Naive thymus-derived CD4-positive, alpha-beta T cell (primary cell): ENCODE results near the gene PLA2G6. TPM values are rescaled to one million over a fixed set of nuclear protein-coding genes. Genes with fewer than 3 reads are reported as not detected.

Experiments
- ATAC-seq: fragments of 150-1000 bp; cut with Tn5 transposase; 2 replicates; pipeline ENCODE4 v1.10.0; 2021; ENCODE audit warnings: mild to moderate bottlenecking, moderate library complexity
- CTCF ChIA-PET: fragments of 350-600 bp; sonication (Branson Sonifier 250); formaldehyde crosslinking; loops from one replicate; lab custom pipeline; 2021; ENCODE audit warnings: antibody characterized with exemption; lab: Charles Lee
- POLR2A ChIA-PET: fragments of 350-600 bp; sonication (Branson Sonifier 250); formaldehyde crosslinking; loops from one replicate; lab custom pipeline; 2021; ENCODE audit warnings: antibody characterized with exemption, inconsistent platforms; lab: Charles Lee
- DNase-seq, 9 donors: peaks; one replicate each; pipeline versions ENCODE4 v3.0.0 to v3.0.0-alpha.2; 2020 to 2022; ENCODE audit warnings: mixed read lengths in 1 of 9
- H3K27ac ChIP-seq: one replicate; pipeline ENCODE4 v1.7.0; 2013; ENCODE audit warnings: mild to moderate bottlenecking, low read depth, low read length, moderate library complexity
- H3K27me3 ChIP-seq, 2 donors: one replicate each; pipeline ENCODE4 v1.7.0; 2013; ENCODE audit warnings: low read length in 2 of 2, mild to moderate bottlenecking in 2 of 2, moderate library complexity in 2 of 2; ENCODE audit not compliant: control insufficient read depth in 2 of 2, insufficient read depth in 2 of 2
- H3K36me3 ChIP-seq, 3 experiments: 1 replicate in 2 of 3; 2 replicates in 1 of 3; pipeline ENCODE4 v1.7.0; 2013; ENCODE audit warnings: low read length in 3 of 3, mild to moderate bottlenecking in 3 of 3, moderate library complexity in 1 of 3; ENCODE audit not compliant: insufficient read depth in 3 of 3, control insufficient read depth in 2 of 3
- H3K4me1 ChIP-seq, 2 donors: one replicate each; pipeline ENCODE4 v1.7.0; 2013; ENCODE audit warnings: low read length in 2 of 2, mild to moderate bottlenecking in 2 of 2, moderate library complexity in 1 of 2; ENCODE audit not compliant: control insufficient read depth in 2 of 2, insufficient read depth in 2 of 2
- H3K4me3 ChIP-seq: 2 replicates; pipeline ENCODE4 v1.7.0; 2013; ENCODE audit warnings: mild to moderate bottlenecking, low read length
- H3K9me3 ChIP-seq, 3 experiments: 1 replicate in 2 of 3; 2 replicates in 1 of 3; pipeline ENCODE4 v1.7.0; 2013; ENCODE audit warnings: low read length in 3 of 3; ENCODE audit not compliant: control insufficient read depth in 2 of 3
- H3K27ac Mint-ChIP-seq, 9 donors: one replicate each; pipeline ENCODE4 v1.8.0; 2020 to 2022; ENCODE audit warnings: mixed read lengths in 9 of 9, mild to moderate bottlenecking in 8 of 9, moderate library complexity in 5 of 9, inconsistent platforms in 2 of 9
- H3K27me3 Mint-ChIP-seq, 5 donors: one replicate each; pipeline ENCODE4 v1.8.0; 2021 to 2022; ENCODE audit warnings: mixed read lengths in 5 of 5, mild to moderate bottlenecking in 1 of 5
- H3K36me3 Mint-ChIP-seq, 5 donors: one replicate each; pipeline ENCODE4 v1.8.0; 2020 to 2022; ENCODE audit warnings: mixed read lengths in 5 of 5, mild to moderate bottlenecking in 3 of 5, inconsistent platforms in 1 of 5
- H3K4me1 Mint-ChIP-seq, 7 donors: one replicate each; pipeline ENCODE4 v1.8.0; 2020 to 2022; ENCODE audit warnings: mixed read lengths in 7 of 7, mild to moderate bottlenecking in 3 of 7, inconsistent platforms in 1 of 7
- H3K4me3 Mint-ChIP-seq, 10 donors: one replicate each; pipeline ENCODE4 v1.8.0; 2020 to 2022; ENCODE audit warnings: mild to moderate bottlenecking in 10 of 10, mixed read lengths in 10 of 10, moderate library complexity in 6 of 10, inconsistent platforms in 2 of 10
- H3K9me3 Mint-ChIP-seq, 11 donors: one replicate each; pipeline ENCODE4 v1.8.0; 2020 to 2022; ENCODE audit warnings: mixed read lengths in 11 of 11, mild to moderate bottlenecking in 4 of 11, inconsistent platforms in 1 of 11, moderate library complexity in 1 of 11
- intact Hi-C, 2 donors: fragments of 100-400 bp; cut with micrococcal nuclease; formaldehyde crosslinking; loops; one replicate each; pipeline ENCODE4 v1.15.1; 2023
- polyA plus RNA-seq, 2 donors: library from polyadenylated mRNA; unstranded; fragments of 300-500 nt; fragmentation: Illumina TruSeq; gene quantifications; one replicate each; pipeline ENCODE4 v1.2.3, GENCODE V29; 2021
- total RNA-seq, 6 experiments: library from RNA in 5 of 6; stranded (reverse) in 5 of 6; gene quantifications; 1 replicate in 5 of 6; 2 replicates in 1 of 6; pipeline ENCODE4 v1.2.3 and lab custom pipeline; 2021 to 2026

The PLA2G6 gene
- total and polyA plus RNA-seq, 7 experiments from 2014 or later = 4.8 to 252 (median 78.9) TPM

GRCh38 chr22:38074181-38075104 is 107.2 kb downstream of the PLA2G6 start:
- ATAC-seq = no peak
- POLR2A ChIA-PET = no interaction called here

GRCh38 chr22:38073150-38074130 is 108.2 kb downstream of the PLA2G6 start:
- Histone ChIP-seq H3K4me1 (no peaks in the 10 kb centered on the region), H3K4me3 (no peak overlapping the region), H3K36me3 (peaks cover 0 to 68% (median 0%) of the 10 kb centered on the region in 3 experiments), H3K27me3 (no peaks in the 10 kb centered on the region), H3K27ac (no peak overlapping the region), H3K9me3 (no peaks in the 10 kb centered on the region)
- Mint-ChIP-seq H3K27ac (no peak overlapping the region), H3K4me1 (no peaks in the 10 kb centered on the region), H3K27me3 (no peaks in the 10 kb centered on the region), H3K4me3 (no peak overlapping the region), H3K36me3 (peaks cover 0 to 24% (median 7%) of the 10 kb centered on the region in 5 donors), H3K9me3 (no peaks in the 10 kb centered on the region)
- no peak for ATAC-seq
- ChIA-PET CTCF (no interaction called here), POLR2A (no interaction called here)
- DNase-seq = no peak
- intact Hi-C loops = no loop called here

More at GRCh38 chr22:38074181-38075104, 107.2 kb downstream of the PLA2G6 start:
- Mint-ChIP-seq H3K36me3 (peaks cover 0 to 24% (median 7%) of the 10 kb centered on the region in 5 donors), H3K27me3 (peaks cover 0 to 3% (median under 1%) of the 10 kb centered on the region in 5 donors), H3K27ac (no peak overlapping the region), H3K4me3 (no peak overlapping the region), H3K4me1 (no peaks in the 10 kb centered on the region), H3K9me3 (no peaks in the 10 kb centered on the region)
- no peak for DNase-seq
- no peak overlapping the region for H3K27ac ChIP-seq
- H3K4me3 ChIP-seq = no peak overlapping the region
- CTCF ChIA-PET = no interaction called here
- H3K27me3 ChIP-seq = no peaks in the 10 kb centered on the region
- H3K9me3 ChIP-seq = no peaks in the 10 kb centered on the region
- intact Hi-C loops = no loop called here
- no peaks in the 10 kb centered on the region for H3K4me1 ChIP-seq
- peaks cover 0 to 58% (median 0%) of the 10 kb centered on the region in 3 experiments for H3K36me3 ChIP-seq

GRCh38 chr22:38072322-38073149 is 109.1 kb downstream of the PLA2G6 start:
- Histone ChIP-seq H3K4me3 (no peak overlapping the region), H3K4me1 (no peaks in the 10 kb centered on the region), H3K27me3 (no peaks in the 10 kb centered on the region), H3K27ac (no peak overlapping the region), H3K9me3 (no peaks in the 10 kb centered on the region), H3K36me3 (peaks cover 0 to 77% (median 0%) of the 10 kb centered on the region in 3 experiments)
- Mint-ChIP-seq H3K36me3 (peaks cover 0 to 32% (median 11%) of the 10 kb centered on the region in 5 donors), H3K4me3 (no peak overlapping the region), H3K4me1 (no peaks in the 10 kb centered on the region), H3K27me3 (no peaks in the 10 kb centered on the region), H3K27ac (no peak overlapping the region), H3K9me3 (no peaks in the 10 kb centered on the region)
- POLR2A ChIA-PET = no interaction called here
- intact Hi-C loops = no loop called here
- CTCF ChIA-PET = no interaction called here
- ATAC-seq (no peak), DNase-seq (no peak)

- H3K4me3 Mint-ChIP-seq = no peak overlapping the region
- ChIA-PET CTCF (no interaction called here), POLR2A (no interaction called here)
- Histone ChIP-seq H3K9me3 (no peaks in the 10 kb centered on the region), H3K36me3 (peaks cover 0 to 79% (median 0%) of the 10 kb centered on the region in 3 experiments), H3K27ac (no peak overlapping the region), H3K4me3 (no peak overlapping the region), H3K4me1 (no peaks in the 10 kb centered on the region), H3K27me3 (no peaks in the 10 kb centered on the region)
- H3K9me3 Mint-ChIP-seq = no peaks in the 10 kb centered on the region
- peaks cover 0 to 36% (median 11%) of the 10 kb centered on the region in 5 donors for H3K36me3 Mint-ChIP-seq
- ATAC-seq (no peak), DNase-seq (no peak)
- intact Hi-C loops = no loop called here
- no peaks in the 10 kb centered on the region for H3K27me3 Mint-ChIP-seq
- H3K27ac Mint-ChIP-seq = no peak overlapping the region
- H3K4me1 Mint-ChIP-seq = no peaks in the 10 kb centered on the region
Observed at GRCh38 chr22:38071421-38072321, 110.0 kb downstream of the PLA2G6 start.

GRCh38 chr22:38070250-38070921 is 111.2 kb downstream of the PLA2G6 start:
- Histone ChIP-seq H3K4me3 (no peak overlapping the region), H3K27ac (no peak overlapping the region), H3K9me3 (no peaks in the 10 kb centered on the region), H3K36me3 (peaks cover 0 to 92% (median 5%) of the 10 kb centered on the region in 3 experiments), H3K4me1 (no peaks in the 10 kb centered on the region), H3K27me3 (no peaks in the 10 kb centered on the region)
- intact Hi-C loops = no loop called here
- ChIA-PET POLR2A (no interaction called here), CTCF (no interaction called here)
- no peaks in the 10 kb centered on the region for H3K27me3 Mint-ChIP-seq
- no peak overlapping the region for H3K4me3 Mint-ChIP-seq
- ATAC-seq = no peak
- H3K27ac Mint-ChIP-seq = no peak overlapping the region
- DNase-seq = no peak
- H3K4me1 Mint-ChIP-seq = no peaks in the 10 kb centered on the region
- no peaks in the 10 kb centered on the region for H3K9me3 Mint-ChIP-seq
- H3K36me3 Mint-ChIP-seq = peaks cover 1 to 44% (median 11%) of the 10 kb centered on the region in 5 donors
